Neural cell (in vitro differentiated cells): ENCODE results near the gene BTK. TPM values are rescaled to one million over a fixed set of nuclear protein-coding genes. Genes with fewer than 3 reads are reported as not detected.

Source experiments
- H2AFZ ChIP-seq: fragments of 200-600, 300-800 bp; sonication (generic), shearing (Covaris generic); 2 replicates; pipeline ENCODE4 v1.6.0; 2014; ENCODE audit warnings: low read depth, mild to moderate bottlenecking, antibody characterized with exemption, low read length, moderate library complexity
- H3F3A ChIP-seq: fragments of 200-600 bp; shearing (Covaris generic); 2 replicates; pipeline ENCODE4 v1.6.1; 2016; ENCODE audit warnings: mild to moderate bottlenecking, moderate library complexity, mixed read lengths, antibody characterized with exemption, low read length; ENCODE audit not compliant: insufficient read depth, poor library complexity, severe bottlenecking
- H3K27ac ChIP-seq: fragments of 200-600, 300-800 bp; sonication (generic), shearing (Covaris generic); 2 replicates; pipeline ENCODE4 v1.5.1; 2014; ENCODE audit warnings: mild to moderate bottlenecking, low read length, moderate library complexity
- H3K27me3 ChIP-seq: fragments of 300-800, 200-600 bp; sonication (generic), shearing (Covaris generic); 2 replicates; pipeline ENCODE4 v1.6.0; 2014; ENCODE audit warnings: mild to moderate bottlenecking, low read depth, low read length, moderate library complexity; ENCODE audit not compliant: insufficient read depth
- H3K36me3 ChIP-seq: fragments of 300-800, 200-600 bp; sonication (generic), shearing (Covaris generic); 2 replicates; pipeline ENCODE4 v1.5.1; 2014; ENCODE audit warnings: mild to moderate bottlenecking, antibody characterized with exemption, low read length, moderate library complexity; ENCODE audit not compliant: insufficient read depth
- H3K4me2 ChIP-seq: fragments of 300-800, 200-600 bp; sonication (generic), shearing (Covaris generic); 2 replicates; pipeline ENCODE4 v1.6.0; 2014; ENCODE audit warnings: mild to moderate bottlenecking, low read length
- H3K4me3 ChIP-seq: fragments of 300-800, 200-600 bp; sonication (generic), shearing (Covaris generic); 2 replicates; pipeline ENCODE4 v1.5.1; 2014; ENCODE audit warnings: mild to moderate bottlenecking, low read length, moderate library complexity
- H3K79me2 ChIP-seq: fragments of 200-600 bp; shearing (Covaris generic); replicated peaks from 2 replicates; pipeline ENCODE4 v1.6.0; 2014; ENCODE audit warnings: mild to moderate bottlenecking, low read length, moderate library complexity; ENCODE audit not compliant: insufficient read depth
- H3K9ac ChIP-seq: fragments of 300-800, 200-600 bp; sonication (generic), shearing (Covaris generic); 2 replicates; pipeline ENCODE4 v1.6.1; 2016; ENCODE audit warnings: mild to moderate bottlenecking, low read length, mixed read lengths
- H3K9me2 ChIP-seq: fragments of 200-600 bp; shearing (Covaris generic); 2 replicates; pipeline ENCODE4 v1.6.1; 2016; ENCODE audit warnings: mild to moderate bottlenecking, low read length, mixed read lengths; ENCODE audit not compliant: insufficient read depth
- H3K9me3 ChIP-seq: fragments of 200-600, 300-800 bp; sonication (generic), shearing (Covaris generic); 2 replicates; pipeline ENCODE4 v1.6.1; 2016; ENCODE audit warnings: mild to moderate bottlenecking, mixed run types, low read length, moderate library complexity, mixed read lengths
- H4K20me1 ChIP-seq: fragments of 200-600 bp; shearing (Covaris generic); 2 replicates; pipeline ENCODE4 v1.6.1; 2016; ENCODE audit warnings: mild to moderate bottlenecking, mixed run types; ENCODE audit not compliant: insufficient read depth
- EP300 ChIP-seq: fragments of 450-650 bp; conservative IDR thresholded peaks from 2 replicates; pipeline ENCODE4 v1.6.1; 2014; ENCODE audit warnings: antibody characterized with exemption, mild to moderate bottlenecking, moderate library complexity; ENCODE audit not compliant: poor library complexity, severe bottlenecking
- EZH2 ChIP-seq: fragments of 200-600, 300-800 bp; shearing (Covaris generic), sonication (generic); IDR thresholded peaks from 2 replicates; pipeline ENCODE4 v1.6.1; 2014; ENCODE audit warnings: antibody characterized with exemption, low read length, borderline replicate concordance, mild to moderate bottlenecking; ENCODE audit not compliant: insufficient read depth, poor library complexity, severe bottlenecking
- MXI1 ChIP-seq: fragments of 450-650 bp; conservative IDR thresholded peaks from 2 replicates; pipeline ENCODE4 v1.6.1; 2014; ENCODE audit warnings: antibody characterized with exemption, mild to moderate bottlenecking; ENCODE audit not compliant: poor library complexity, severe bottlenecking
- POLR2AphosphoS5 ChIP-seq: IDR thresholded peaks from 2 replicates; pipeline ENCODE4 v1.6.1; 2012
- RAD21 ChIP-seq: fragments of 450-650 bp; conservative IDR thresholded peaks from 2 replicates; pipeline ENCODE4 v1.6.1; 2014; ENCODE audit warnings: antibody characterized with exemption, mild to moderate bottlenecking, moderate library complexity
- REST ChIP-seq: IDR thresholded peaks from 2 replicates; pipeline ENCODE4 v1.6.1; 2012; ENCODE audit warnings: borderline replicate concordance
- SMC3 ChIP-seq: fragments of 450-650 bp; conservative IDR thresholded peaks from 2 replicates; pipeline ENCODE4 v1.6.1; 2014; ENCODE audit warnings: antibody characterized with exemption, mild to moderate bottlenecking, moderate library complexity; ENCODE audit not compliant: poor library complexity
- TAF1 ChIP-seq: IDR thresholded peaks from 2 replicates; pipeline ENCODE4 v1.6.1; 2012; ENCODE audit warnings: low read depth
- polyA plus RNA-seq: library from polyadenylated mRNA; depleted of rRNA; stranded (reverse); fragments of >200 nt; gene quantifications from 2 replicates; pipeline ENCODE4 v1.2.3, GENCODE V29; 2014
- TF ChIP-seq, protein P1 (sequence below): fragments of 450-650 bp; IDR thresholded peaks from 2 replicates; pipeline ENCODE4 v1.5.1; 2014; ENCODE audit warnings: antibody characterized with exemption, mild to moderate bottlenecking, moderate library complexity; ENCODE audit not compliant: poor library complexity, severe bottlenecking

Gene BTK
- polyA plus RNA-seq, 1 donor from 2014 or later = not detected

DNA sequence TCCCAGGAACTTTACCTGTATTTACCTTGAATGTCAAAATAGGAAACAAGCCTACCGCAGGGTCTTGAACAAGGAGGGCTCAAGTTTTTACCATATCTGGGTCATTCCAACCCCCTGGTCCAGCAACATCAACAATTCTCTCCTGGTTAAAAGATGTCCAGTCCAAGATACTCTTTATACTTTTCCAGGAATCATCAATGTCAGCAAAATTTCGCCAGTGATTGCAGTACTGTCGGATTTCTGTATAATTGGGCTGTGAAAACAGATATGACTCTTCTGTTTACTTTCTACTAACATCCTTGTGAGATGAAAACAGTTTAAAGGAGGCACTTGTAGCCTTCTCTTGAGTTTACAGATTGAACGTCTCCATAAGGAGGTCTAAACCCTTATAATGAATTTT, 12.7 kb upstream of the BTK start:
- no peak for TF ChIP-seq POLR2AphosphoS5
- no peak overlapping the region for H3K27ac ChIP-seq

GRCh38 chrX:101397779-101398178, 11.8 kb upstream of the BTK start:
- Histone ChIP-seq H3K9me3 (no peaks in the 10 kb centered on the region), H4K20me1 (no peaks in the 10 kb centered on the region), H3K4me3 (no peak overlapping the region), H3K9ac (no peak overlapping the region), H2AFZ (no peak overlapping the region), H3F3A (no peaks in the 10 kb centered on the region), H3K36me3 (no peaks in the 10 kb centered on the region), H3K27me3 (no peaks in the 10 kb centered on the region), H3K79me2 (no peaks in the 10 kb centered on the region), H3K4me2 (no peak overlapping the region), H3K9me2 (no peaks in the 10 kb centered on the region), H3K27ac (no peak overlapping the region)
- TF ChIP-seq, protein P1, sequence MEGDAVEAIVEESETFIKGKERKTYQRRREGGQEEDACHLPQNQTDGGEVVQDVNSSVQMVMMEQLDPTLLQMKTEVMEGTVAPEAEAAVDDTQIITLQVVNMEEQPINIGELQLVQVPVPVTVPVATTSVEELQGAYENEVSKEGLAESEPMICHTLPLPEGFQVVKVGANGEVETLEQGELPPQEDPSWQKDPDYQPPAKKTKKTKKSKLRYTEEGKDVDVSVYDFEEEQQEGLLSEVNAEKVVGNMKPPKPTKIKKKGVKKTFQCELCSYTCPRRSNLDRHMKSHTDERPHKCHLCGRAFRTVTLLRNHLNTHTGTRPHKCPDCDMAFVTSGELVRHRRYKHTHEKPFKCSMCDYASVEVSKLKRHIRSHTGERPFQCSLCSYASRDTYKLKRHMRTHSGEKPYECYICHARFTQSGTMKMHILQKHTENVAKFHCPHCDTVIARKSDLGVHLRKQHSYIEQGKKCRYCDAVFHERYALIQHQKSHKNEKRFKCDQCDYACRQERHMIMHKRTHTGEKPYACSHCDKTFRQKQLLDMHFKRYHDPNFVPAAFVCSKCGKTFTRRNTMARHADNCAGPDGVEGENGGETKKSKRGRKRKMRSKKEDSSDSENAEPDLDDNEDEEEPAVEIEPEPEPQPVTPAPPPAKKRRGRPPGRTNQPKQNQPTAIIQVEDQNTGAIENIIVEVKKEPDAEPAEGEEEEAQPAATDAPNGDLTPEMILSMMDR = no peak
- TF ChIP-seq EP300 (no peak), TAF1 (no peak), POLR2AphosphoS5 (no peak)

More for the DNA sequence above, 12.7 kb upstream of the BTK start:
- Histone ChIP-seq H3K9me2 (no peaks in the 10 kb centered on the region), H2AFZ (no peak overlapping the region), H3K27me3 (no peaks in the 10 kb centered on the region), H3K4me2 (no peak overlapping the region), H3K4me3 (no peak overlapping the region), H4K20me1 (no peaks in the 10 kb centered on the region), H3K9me3 (no peaks in the 10 kb centered on the region), H3F3A (no peaks in the 10 kb centered on the region), H3K79me2 (no peaks in the 10 kb centered on the region), H3K9ac (no peak overlapping the region), H3K36me3 (no peaks in the 10 kb centered on the region)

DNA sequence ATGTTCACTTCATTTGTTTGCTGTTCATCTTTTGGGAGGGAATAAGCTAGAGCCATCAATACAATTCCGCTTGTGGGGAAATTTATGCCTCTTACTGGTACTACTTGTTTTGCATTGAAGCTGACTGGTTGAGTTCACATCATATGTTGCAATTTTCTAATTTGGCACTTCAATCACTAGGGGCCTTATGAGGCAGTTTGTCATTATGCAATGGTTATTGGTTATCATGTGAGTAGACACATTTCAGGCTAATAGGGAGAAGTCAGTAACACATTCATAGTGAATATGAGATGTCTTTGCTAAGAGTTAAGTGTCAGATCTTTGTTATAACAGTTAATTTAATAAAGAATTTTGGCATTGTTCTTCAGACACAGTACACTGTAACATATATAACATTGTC, 9.8 kb upstream of the BTK start:
- Histone ChIP-seq H3K4me2 (no peak overlapping the region), H3K9me2 (no peaks in the 10 kb centered on the region), H3F3A (no peaks in the 10 kb centered on the region), H3K9me3 (no peaks in the 10 kb centered on the region), H3K79me2 (no peaks in the 10 kb centered on the region), H3K4me3 (no peak overlapping the region), H3K9ac (no peak overlapping the region), H3K27ac (no peak overlapping the region), H2AFZ (no peak overlapping the region), H4K20me1 (no peaks in the 10 kb centered on the region), H3K27me3 (no peaks in the 10 kb centered on the region), H3K36me3 (no peaks in the 10 kb centered on the region)
- TF ChIP-seq RAD21 (no peak), EZH2 (no peak), REST (no peak), TAF1 (no peak), POLR2AphosphoS5 (no peak), SMC3 (no peak), EP300 (no peak), MXI1 (no peak)
- TF ChIP-seq, protein P1 = no peak
